ENCODE measurements around the gene MBNL2.

The MBNL2 gene

DNA sequence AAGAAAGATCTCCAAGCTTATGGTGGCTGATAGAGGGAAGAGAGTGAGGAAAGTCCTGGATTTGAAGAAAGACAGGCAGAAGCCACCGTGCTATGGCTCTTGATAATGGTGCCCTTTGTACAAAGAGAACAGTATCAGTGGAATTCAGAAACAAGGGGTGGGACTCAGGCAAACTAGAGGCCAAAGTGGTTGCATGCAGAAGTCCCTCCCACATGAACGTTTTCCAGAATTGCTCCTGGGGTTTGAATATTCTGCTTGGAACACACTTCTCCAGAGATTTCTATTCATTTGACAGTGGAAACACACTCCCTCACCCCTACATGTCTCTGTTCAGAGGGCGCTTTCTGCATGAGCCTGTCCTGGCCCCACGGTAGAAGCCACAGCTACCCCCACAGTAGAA is 10.1 kb upstream of the MBNL2 start:
- H3K27ac ChIP-seq = no peak overlapping the region
- no peak for TF ChIP-seq CTCF (conservative IDR thresholded peaks at IDR 0.05)

GRCh38 chr13:97212601-97213040 is 9.5 kb upstream of the MBNL2 start:
- peak; percentile 89 for TF ChIP-seq CTCF (conservative IDR thresholded peaks at IDR 0.05)
- no peak overlapping the region for H3K27ac ChIP-seq

GRCh38 chr13:97214921-97215320 is 7.2 kb upstream of the MBNL2 start:
- no peak for TF ChIP-seq CTCF (conservative IDR thresholded peaks at IDR 0.05)
- H3K27ac ChIP-seq = no peak overlapping the region

- TF ChIP-seq CTCF (conservative IDR thresholded peaks at IDR 0.05) = no peak
- H3K27ac ChIP-seq = no peak overlapping the region
Measured at GRCh38 chr13:97215325-97215724, 6.8 kb upstream of the MBNL2 start.

- no peak for TF ChIP-seq CTCF (conservative IDR thresholded peaks at IDR 0.05)
- H3K27ac ChIP-seq = no peak overlapping the region
Measured at GRCh38 chr13:97219226-97219625, 2.9 kb upstream of the MBNL2 start.

DNA sequence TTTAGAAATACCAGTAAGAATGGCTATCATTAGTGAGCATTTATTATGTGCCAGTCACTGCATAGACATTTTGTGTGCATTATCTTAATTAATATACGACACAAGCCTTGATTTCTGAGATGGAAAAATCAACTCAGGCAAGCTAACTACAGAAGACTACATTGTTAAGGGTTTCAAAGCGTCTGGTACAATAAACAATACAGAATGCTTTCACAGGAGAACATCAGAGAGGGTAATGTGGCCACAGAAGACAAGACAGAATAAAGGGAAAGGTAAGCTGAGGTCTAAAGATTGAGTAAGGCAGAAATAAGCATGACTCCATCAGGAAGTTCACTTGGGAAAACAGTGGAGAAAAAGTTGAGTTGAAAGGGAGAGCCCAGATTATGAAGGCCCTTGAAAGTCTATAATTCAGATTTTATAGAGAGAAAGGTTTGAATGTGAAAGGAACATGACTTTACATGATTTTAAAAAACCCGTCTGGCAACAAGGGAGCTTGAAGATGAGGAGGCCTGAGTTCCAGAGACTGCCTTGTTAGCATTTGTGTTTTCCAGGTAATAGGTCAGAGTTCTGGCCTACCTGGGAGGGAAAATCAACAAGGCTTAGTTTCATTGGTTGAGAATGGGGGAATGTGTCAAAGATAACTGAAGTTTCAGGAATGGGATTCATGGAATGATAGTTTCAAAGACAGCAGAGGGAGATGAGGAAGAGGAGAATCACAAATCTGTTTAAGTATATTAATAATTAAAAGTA is 1.8 kb upstream of the MBNL2 start:
- no peak overlapping the region for H3K27ac ChIP-seq
- no peak for TF ChIP-seq CTCF (conservative IDR thresholded peaks at IDR 0.05)

GRCh38 chr13:97221046-97221445 is 1.1 kb upstream of the MBNL2 start:
- TF ChIP-seq CTCF (conservative IDR thresholded peaks at IDR 0.05) = no peak
- peak overlapping the region; percentile 81; the same call in 1 of the 2 replicates for H3K27ac ChIP-seq
